Measurements from ENCODE around the gene IL4I1.
A peak's percentile ranks its signal among the peaks of the same experiment; 100 is the strongest.

Gene IL4I1

GRCh38 chr19:49894879-49895565, 1.7 kb downstream of the IL4I1 start:
- no peak for DNase-seq (ENCODE audit: low read depth)

DNA sequence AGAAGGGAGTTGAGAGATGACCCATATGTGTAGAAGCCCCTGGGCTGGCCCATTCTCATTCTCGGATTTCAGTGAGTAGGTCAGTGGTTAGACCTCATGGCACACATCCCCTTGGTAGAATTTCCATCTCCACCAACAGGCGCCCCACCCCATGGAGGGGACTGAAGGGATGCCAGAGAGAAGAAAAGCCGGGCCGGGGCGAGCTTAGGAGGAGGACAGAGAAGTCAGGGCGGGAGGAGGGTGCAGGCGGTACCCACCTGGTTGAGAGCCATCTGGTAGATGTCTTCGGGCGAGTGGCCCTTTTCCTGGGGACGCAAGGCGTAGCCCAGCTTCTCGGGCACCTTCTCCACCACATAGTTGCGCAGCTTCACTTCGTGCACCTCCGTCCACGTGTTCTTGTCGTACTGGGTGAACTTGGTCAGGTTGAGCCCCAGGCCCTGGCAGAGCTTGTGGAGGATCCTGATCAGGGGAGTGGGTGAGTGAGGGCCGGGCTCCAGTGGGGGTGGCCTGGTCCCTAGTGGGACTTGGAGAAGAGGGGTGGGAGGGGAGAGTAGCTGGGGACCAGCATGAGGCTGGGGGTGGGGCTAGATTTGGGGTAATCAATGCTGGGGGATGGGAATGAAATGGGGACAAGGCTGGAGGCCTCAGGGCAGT, 2.5 kb downstream of the IL4I1 start:
- DNase-seq (ENCODE audit: low read depth): no peak

DNA sequence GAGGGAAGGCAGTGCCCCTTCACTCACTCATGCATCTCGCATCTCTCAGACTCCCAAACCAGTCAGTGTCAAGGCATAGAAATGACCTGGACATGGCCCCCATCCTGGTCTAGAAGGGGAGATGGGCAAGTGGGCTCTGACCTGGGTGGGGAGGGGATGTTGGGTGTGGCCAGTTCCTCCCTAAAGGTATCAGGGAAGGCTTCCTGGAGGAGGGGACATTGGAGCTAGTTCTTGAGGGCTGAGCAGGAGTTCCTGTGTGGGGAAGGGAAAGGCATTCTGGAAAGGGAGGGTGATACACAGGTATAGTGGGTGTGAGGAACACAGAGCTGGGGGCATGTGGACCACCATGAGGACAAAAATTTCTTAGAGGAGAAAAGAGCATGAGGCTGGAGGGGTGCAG, 4.0 kb downstream of the IL4I1 start:
- no peak for DNase-seq (ENCODE audit: low read depth)

GRCh38 chr19:49891393-49891792, 5.3 kb downstream of the IL4I1 start:
- no peak for DNase-seq (ENCODE audit: low read depth)

DNA sequence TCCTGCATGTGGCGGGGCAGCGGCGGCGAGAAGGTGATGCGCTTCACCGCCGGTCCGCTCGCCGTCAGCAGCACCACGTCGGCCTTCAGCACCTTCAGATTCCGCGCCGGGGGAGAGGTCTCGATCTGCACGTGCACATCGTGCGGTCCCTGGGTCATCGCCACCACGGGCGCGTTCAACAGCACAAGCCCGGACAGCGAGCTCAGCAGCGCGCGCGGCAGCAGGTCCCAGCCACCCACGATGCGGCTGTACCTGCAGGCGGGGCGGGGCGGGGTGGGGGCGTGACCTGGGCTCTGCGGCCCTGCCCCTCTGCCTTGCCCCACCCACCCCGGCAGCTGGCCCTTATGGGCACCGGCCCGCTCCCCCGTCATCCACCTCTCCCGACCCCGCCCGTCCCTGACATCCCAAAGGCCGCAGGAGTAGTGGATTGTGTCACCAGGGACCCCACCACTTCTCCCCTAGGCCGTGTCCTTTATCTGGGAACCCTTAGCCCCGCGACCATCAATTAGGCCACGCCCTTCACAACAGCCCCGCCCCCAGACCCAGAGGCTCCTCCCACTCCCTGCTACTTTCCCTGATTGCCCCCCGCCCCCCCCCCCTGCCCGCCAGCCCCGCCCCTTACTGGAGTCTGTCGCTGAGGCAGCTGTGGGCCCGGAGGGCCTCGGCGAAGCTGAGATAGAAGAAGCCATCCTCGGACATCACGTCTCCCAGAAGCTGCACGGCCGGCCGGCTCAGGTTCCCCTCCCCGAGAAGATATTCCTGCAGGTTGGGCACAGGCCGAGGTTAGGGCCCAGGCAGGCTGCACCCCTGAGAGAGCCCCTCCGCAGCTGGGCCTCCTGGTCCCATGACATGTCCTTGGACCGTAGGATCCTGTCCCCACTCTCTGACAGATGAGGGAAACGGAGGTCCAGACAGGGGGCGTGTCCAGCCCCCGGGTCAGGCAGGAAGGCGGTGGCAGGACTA, 6.1 kb downstream of the IL4I1 start:
- peak; percentile 42 for DNase-seq (ENCODE audit: low read depth)

GRCh38 chr19:49889687-49890348, 6.9 kb downstream of the IL4I1 start:
- DNase-seq (ENCODE audit: low read depth): peak; percentile 50

GRCh38 chr19:49889038-49889686, 7.5 kb downstream of the IL4I1 start:
- DNase-seq (ENCODE audit: low read depth): no peak

DNA sequence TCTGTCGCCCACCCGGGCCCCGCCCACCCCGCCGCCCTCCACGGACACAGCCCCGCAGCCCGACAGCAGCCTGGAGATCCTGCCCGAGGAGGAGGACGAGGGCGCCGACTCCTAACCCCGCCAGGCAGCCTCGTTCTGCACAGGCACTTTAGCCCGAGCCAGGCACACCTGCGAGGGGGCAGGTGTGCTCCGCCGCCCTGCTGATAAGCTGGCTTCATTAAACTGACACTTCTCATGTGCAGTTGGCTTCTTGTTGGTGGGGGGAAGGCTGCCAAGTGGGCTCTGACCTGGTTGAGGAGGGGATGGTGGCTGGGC, 8.2 kb downstream of the IL4I1 start:
- DNase-seq (ENCODE audit: low read depth): no peak

GRCh38 chr19:49887665-49888509, 8.8 kb downstream of the IL4I1 start:
- no peak for DNase-seq (ENCODE audit: low read depth)

DNA sequence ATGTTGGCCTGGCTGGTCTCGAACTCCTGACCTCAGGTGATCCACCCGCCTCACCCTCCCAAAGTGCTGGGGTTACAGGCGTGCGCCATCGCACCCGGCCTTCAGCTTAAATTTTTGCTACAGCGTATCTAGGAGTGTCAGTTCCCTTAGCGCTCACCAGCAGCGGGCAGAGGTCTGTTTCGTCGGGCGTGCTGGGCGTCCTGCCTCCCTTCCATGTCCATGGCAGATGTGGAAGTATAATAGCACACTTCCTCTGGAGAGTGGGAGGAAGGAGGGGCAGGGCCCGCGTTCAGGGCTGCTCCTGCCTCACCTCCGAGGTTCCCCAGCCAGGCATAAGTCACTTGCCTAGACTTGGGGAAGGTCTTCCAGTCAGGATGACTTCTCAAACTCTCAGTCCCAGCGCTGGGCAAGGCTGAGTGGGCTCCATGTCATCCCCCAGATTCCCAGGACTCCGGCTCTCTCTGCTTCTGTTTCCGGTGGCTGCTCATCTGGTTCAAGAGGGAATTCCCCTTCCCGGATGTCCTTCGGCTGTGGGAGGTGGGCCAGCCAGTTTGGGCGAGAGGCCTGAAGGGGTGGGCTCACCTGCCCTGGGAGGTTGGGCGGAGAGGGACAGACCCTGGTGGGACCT, 9.5 kb downstream of the IL4I1 start:
- DNase-seq (ENCODE audit: low read depth): no peak

- no peak for DNase-seq (ENCODE audit: low read depth)
Observed at GRCh38 chr19:49884760-49885159, 11.9 kb downstream of the IL4I1 start.

DNA sequence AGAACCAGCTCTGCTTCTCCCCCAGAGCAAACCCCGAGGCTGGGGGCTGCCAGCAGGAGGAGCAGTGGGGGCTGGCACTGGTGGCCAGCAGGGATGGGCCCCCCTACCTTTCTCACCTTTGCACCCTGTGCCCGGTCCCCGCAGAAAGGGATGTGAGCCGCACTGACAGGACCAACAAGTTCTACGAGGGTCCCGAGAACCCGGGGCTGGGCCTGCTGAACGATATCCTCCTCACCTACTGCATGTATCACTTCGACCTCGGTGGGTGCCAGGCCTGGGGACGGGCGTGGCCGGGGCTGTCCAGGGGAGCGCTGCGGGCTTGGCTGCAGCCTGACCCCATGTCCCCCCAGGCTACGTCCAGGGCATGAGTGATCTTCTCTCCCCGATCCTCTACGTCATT, 12.6 kb downstream of the IL4I1 start:
- DNase-seq (ENCODE audit: low read depth): no peak

- no peak for DNase-seq (ENCODE audit: low read depth)
Observed at GRCh38 chr19:49883094-49883493, 13.6 kb downstream of the IL4I1 start.

DNA sequence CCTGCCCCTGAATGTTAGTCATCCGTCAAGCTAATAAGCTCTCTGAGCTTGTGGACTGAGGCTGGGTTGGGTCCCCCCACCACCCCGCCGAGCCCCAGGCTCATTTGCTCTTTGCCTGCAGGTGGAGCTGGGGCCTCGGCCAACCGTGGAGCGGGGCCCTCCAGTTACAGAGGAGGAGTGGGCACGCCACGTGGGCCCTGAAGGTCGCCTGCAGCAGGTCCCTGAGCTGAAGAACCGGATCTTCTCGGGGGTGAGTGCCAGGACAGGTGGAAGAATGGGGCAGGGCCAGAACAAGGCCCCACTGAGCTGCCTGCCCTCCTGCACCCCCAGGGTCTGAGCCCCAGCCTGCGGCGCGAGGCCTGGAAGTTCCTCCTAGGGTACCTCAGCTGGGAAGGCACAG, 14.0 kb downstream of the IL4I1 start:
- no peak for DNase-seq (ENCODE audit: low read depth)

DNA sequence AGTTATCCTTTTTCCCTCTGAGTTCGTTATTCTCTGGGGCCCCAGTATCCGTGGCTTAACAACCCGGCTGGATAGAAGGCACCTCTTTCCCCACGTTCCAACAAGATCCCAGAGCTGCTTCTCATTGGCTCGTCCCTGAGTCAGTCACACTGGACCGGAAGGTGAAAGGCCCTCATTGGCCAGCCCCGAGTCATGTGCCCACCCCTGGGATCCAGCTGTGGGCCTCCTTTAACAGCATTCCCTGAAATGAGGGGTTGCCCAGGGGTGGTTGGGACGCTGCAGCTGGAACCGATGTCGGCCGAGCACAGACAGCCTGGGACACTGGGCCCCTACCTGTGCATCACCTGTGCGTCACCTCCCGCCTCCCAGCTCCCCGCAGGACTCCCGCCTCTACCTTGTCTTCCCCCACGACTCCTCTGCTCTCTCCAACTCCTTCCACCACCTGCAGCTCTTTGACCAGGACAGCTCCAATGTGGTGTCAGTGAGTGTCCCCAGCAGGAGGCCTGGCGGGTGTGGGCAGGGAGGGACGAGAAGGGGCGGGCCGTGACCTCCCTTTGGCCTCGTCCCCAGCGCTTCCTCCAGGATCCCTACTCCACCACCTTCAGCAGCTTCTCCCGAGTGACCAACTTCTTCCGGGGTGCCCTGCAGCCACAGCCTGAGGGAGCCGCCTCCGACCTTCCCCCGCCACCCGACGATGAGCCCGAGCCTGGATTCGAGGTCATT, 14.9 kb downstream of the IL4I1 start:
- DNase-seq (ENCODE audit: low read depth): no peak

- no peak for DNase-seq (ENCODE audit: low read depth)
Observed at GRCh38 chr19:49881186-49881585, 15.5 kb downstream of the IL4I1 start.

DNA sequence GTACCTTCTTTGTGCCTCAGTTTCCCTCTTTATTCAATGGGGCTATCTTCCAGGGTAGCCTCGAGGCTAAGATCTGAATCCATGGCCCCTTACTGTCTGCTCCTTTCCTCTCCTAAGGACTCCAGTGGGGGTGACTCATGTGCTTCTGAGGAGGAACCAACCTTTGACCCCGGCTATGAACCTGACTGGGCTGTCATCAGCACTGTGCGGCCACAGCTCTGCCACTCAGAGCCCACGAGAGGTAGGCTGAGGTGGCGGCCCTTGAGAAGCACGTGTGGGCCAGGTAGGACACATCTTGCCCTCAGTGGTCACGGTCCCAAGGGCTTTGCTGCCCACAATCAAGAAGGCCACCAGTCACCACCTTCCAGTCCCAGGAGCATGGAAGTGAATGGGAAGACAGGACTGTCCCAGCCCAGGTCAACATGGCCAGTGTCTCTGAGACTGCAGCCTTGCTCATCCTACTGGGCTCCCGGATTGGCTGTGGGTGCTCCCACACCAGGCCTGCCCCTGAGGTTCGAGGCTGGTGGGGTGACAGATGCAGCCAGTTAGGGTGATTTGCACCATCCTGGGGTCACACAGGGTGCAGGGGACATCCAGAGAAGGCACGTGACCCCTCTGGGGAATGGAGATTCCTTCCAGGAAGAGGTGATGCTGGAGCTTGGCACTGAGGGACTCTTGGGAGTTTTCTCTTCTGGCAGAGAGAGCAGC, 16.4 kb downstream of the IL4I1 start:
- DNase-seq (ENCODE audit: low read depth): no peak

- no peak for DNase-seq (ENCODE audit: low read depth)
Observed at GRCh38 chr19:49879243-49879963, 17.3 kb downstream of the IL4I1 start.

DNA sequence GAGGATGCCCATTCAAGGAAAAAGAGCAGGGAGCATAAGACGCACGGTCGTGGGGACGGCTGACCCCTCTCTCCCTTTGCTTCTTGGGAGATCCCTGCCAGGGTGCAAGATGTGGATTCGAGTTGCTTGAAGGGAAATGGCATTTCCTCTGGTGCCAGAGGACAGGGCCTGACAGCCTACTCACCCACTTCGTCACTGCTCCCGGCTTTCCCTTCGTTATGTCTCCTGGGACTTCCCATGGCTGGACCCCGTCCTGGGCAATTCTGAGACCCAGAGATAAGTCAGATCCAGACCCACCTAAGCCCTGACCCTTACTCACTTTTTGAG, 18.0 kb downstream of the IL4I1 start:
- DNase-seq (ENCODE audit: low read depth): no peak

Measured in stimulated activated CD8-positive, alpha-beta memory T cell treated with anti-CD3 and anti-CD28 coated beads, Interleukin-15, amount 100 ng/mL, for 24 hours (primary cell).